Hepatic stellate cell (primary cell): ENCODE data around the gene ZNF451.

Experiments used
- DNase-seq: peaks from one replicate; pipeline ENCODE4 v3.0.0; 2011; ENCODE audit warnings: low spot score

ZNF451 gene

GRCh38 chr6:57094689-57095088 lies 4.7 kb downstream of the ZNF451 start:
- no peak for DNase-seq

DNA sequence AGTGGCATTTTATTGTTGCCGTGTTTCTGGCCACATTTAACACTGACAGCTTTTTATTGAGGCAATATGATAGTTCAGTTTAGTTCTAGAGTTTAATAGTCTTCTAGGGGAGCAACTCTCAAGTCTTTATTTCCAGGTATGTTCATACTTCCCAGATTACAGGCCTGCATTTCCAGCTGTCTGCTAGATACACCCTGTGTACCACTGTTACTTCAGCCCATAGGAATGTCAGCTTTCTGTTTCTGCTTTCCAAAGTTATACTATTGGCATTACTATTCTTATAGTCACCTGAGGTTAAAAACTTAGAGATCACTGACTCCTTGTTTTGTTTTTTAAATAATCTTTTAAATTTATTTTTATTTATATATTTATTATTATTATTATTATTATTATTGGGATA lies 7.6 kb downstream of the ZNF451 start:
- DNase-seq = peak; percentile 7

- no peak for DNase-seq
Observed at GRCh38 chr6:57102976-57103375, 13.0 kb downstream of the ZNF451 start.

DNA sequence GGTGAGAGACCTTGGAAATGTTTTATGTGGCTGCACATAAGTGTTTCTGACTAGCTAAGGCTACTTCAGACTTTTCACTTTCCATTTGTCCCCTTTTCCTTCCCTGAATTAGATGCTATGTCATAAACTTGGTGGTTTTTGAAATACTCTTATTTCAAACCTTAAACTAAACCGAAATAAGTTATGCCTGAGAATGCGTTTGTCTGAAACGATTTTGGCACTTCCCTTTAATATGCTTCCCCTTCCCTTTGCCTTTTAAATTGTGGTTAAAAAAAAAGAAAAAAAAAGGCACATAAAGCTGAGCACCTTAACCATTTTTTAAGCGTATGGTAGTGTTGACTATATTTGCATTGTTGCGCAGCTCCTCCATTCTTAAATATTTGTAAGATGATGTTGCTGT lies 14.3 kb downstream of the ZNF451 start:
- DNase-seq = no peak

- DNase-seq = no peak
Observed at GRCh38 chr6:57106990-57107389, 17.0 kb downstream of the ZNF451 start.

GRCh38 chr6:57108691-57109090 lies 18.7 kb downstream of the ZNF451 start:
- DNase-seq = no peak

DNA sequence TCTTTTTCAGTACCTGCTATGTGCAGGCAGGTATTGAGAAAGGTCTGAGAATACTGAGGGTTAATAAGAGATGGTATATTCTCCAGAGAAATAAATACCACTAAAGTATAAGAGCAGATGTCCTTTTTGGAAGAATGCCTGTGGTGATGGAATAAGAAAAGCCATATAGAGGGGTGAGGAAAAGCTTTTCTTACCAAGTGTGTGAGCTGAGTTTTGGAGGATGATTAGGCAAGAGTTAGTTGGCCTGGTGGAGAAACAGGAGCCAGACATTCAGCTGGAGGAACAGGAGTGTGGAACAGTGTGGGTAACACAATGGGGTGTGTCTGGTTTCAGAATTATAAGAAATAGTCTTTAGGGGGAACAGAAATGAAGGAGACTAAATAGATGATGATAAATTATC lies 19.9 kb downstream of the ZNF451 start:
- no peak for DNase-seq

- no peak for DNase-seq
Observed at GRCh38 chr6:57113105-57113504, 23.1 kb downstream of the ZNF451 start.

DNA sequence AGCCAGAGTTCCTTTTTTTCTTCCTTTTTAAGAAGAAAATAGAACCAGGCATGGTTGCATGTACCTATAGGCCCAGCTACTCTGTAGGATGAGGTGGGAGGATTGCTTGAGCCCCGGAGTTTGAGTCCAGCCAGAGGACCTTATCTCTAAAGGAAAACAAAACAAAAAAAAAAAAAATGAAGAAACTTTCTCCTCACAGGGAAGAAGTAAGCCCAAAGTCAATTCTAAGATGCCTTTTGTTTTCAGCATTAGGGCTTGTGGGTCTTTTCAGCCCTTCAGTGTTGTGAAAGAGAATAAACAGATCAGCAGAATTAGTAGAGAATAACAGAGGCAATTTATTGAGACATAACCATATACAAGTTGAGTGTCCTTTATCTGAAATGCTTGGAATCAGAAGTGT lies 26.8 kb downstream of the ZNF451 start:
- DNase-seq = no peak

GRCh38 chr6:57117796-57118195 lies 27.8 kb downstream of the ZNF451 start:
- no peak for DNase-seq

- no peak for DNase-seq
Observed at GRCh38 chr6:57123111-57123510, 33.1 kb downstream of the ZNF451 start.

DNA sequence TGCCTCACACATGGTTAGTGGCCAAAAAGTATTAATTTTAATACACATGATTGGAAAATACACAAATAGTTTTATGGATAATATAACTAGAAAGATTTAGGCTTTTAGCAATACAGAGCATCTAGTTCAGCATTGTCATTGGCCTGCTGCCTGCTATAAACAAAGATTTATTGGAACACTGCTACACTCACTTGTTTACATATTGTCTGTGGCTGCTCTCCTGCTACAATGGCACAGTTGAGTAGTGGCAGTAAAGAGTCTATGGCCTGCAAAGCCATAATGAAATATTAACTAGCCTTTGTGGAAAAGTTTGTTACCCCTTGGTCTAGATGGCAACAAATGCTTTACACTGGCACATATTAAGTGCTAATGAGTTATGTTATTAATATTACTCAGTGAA lies 37.8 kb downstream of the ZNF451 start:
- DNase-seq = no peak

DNA sequence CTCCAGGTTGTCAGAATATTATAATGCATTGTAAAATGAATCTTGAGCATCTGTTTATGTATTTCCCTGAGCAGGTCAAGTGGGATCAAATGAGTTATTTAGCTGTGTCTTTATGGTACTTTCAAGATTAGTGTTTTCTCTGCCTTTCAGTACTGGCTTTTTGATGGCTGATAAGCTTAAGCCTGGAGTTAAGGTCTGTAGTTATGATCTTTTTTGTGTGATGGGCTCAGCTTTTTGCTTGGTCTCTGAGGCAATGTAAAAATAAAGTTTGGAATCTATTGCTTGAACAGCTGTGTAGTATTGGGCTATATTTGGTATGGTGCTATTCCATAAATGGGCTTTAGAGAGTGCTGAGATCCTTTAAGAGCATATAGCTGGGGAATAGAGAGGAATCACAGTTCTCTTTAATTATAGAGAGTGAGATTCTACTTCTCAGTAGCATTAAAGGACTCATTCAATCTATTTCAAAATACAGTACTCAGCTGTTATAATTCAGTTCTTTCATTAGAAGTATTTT lies 40.7 kb downstream of the ZNF451 start:
- DNase-seq = peak; percentile 4

DNA sequence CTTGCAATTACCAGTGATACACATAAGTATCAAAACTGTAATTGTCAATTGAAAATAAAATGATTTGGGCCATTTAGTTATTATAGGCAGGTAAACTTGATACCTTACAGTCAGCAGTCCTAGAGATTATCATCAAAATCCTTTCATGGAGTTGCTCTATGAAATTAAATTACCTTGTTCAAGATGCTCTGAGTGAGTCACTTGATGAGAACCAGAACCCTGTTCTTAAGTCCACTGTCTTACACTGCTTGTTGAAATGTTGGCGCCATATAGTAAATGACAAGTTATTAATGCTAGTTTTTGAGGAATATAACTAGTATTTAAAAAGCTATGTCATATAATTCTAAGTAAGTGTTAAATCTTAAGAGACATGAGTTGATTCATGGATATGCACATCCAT lies 45.0 kb downstream of the ZNF451 start:
- DNase-seq = no peak

DNA sequence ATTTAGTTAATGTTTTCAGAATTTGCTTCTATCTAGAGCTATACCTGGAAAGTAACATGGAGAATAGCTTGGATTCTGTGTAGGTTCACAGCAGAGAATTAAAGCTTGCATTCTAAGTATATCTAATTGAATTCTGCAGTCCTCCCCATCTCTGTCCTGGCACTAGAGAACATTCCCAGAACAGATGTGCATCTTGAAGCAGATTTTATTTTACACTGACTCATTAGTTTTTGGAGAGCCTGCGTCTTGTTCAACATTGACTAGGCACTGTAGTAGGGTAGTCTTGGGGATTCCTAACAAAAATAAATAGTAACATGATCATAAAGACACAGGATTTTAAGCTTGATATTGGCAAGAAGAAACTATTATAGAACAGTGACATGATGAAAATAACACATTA lies 45.9 kb downstream of the ZNF451 start:
- no peak for DNase-seq

GRCh38 chr6:57137350-57137749 lies 47.4 kb downstream of the ZNF451 start:
- DNase-seq = no peak

- DNase-seq = no peak
Observed at GRCh38 chr6:57138026-57138425, 48.0 kb downstream of the ZNF451 start.

GRCh38 chr6:57141451-57142177 lies 51.6 kb downstream of the ZNF451 start:
- DNase-seq = no peak

DNA sequence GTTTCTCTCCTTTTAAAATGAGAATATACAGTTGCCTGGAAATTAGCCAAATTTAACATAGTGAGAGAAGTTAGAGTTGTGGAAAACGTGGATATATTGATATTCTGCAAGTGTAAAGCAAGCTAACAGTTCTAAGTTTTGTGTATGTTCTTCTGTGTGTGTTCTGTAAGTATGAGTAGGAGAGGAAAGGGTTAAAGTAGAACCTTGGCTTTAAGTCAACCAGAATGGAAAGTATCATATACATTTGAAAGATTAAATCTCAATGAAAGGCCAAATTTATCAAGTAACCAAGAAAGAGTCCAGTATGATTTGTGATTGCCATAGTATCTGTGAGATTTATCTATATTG lies 52.2 kb downstream of the ZNF451 start:
- no peak for DNase-seq

DNA sequence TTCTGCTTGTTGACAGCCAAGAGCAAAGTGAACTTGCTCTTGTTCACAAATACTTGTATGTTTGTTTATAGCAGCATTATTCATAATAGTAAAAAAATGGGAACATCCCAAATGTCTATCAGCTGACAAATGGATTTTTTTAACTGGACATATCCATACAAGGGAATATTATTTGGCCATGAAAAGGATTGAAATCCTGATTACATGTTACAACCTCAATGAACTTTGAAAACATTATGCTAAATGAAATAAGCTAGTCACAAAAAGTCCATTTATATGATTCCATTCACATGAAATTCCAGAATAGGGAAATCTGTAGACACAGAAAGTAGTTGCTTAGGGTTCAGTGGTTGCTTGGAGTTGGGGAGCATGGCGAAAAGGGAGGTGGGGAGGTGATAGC lies 53.7 kb downstream of the ZNF451 start:
- DNase-seq = no peak

GRCh38 chr6:57147401-57147800 lies 57.4 kb downstream of the ZNF451 start:
- DNase-seq = no peak

DNA sequence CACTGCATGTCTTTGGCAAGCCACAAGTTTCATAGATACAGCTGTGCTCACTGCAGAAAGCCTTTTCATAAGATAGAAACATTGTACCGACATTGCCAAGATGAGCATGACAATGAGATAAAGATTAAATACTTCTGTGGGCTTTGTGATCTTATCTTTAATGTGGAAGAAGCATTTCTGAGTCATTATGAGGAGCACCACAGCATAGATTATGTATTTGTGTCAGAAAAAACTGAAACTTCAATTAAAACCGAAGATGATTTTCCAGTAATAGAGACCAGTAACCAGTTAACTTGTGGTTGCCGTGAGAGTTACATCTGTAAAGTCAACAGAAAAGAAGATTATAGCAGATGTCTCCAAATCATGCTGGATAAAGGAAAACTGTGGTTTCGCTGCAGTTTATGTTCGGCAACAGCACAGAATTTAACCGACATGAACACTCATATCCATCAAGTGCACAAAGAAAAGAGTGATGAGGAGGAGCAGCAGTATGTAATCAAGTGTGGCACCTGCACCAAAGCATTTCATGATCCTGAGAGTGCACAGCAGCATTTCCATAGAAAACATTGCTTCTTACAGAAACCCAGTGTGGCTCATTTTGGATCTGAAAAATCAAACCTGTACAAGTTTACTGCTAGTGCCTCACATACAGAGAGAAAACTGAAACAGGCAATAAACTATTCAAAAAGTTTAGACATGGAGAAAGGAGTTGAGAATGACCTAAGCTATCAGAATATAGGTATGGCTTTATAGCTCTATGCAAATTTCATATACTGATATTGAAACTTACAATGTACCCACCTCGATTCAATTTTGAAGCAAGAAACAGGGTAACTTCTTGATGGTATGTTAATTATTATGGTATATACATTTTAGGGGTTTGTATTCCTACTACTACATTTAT lies 58.2 kb downstream of the ZNF451 start:
- DNase-seq = no peak

GRCh38 chr6:57158658-57159057 lies 68.7 kb downstream of the ZNF451 start:
- no peak for DNase-seq
